ENCODE results near the gene RSPRY1. TPM values are rescaled to one million over a fixed set of nuclear protein-coding genes. Genes with fewer than 3 reads are reported as not detected.

RSPRY1 gene
- total RNA-seq, 2 donors from 2014 or later, result 36.4 to 43.6 TPM

DNA sequence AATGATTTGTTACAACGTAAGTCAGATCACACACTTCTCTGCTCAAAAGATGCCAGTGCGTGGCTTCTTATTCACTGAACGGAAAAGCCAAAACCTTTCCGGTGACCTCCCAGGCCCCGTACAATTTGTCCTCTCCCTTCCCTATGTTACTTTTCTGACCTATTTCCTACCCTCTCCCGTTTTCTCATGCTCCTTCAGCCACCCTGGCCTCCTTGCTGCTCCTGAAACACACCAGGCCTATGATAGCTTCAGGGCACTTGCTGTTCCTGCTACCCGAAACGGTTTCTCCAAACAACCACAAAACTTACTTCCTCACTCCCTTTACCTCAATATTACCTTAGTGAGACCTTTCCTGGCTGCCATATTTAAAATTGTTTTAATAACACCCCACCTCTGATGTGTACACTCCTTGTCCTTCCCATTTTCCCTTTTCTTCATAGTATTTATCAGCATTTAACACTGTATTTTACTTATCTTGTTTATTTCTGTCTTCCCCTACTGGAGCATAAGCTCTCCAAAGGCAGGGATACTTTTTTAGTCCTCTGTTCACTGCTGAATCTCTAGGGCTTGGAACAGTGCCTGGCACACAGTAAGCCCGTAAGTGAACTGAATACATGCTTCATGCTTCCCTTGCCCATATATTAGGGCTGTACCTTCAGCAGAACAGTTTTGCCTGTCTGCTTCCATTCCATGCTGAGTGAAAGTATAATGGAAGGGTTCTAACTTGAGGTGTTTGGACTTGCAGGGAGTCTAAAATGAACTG, 48.0 kb downstream of the RSPRY1 start:
- DNase-seq (ENCODE audit: low spot score), result no peak
- Mint-ChIP-seq H3K4me3 (no peak overlapping the region), H3K27ac (peak overlapping the region in 1 of 2 donors; percentile 13), H3K27me3 (no peaks in the 10 kb centered on the region), H3K36me3 (peaks cover 37% of the 10 kb centered on the region), H3K9me3 (no peaks in the 10 kb centered on the region), H3K4me1 (ENCODE audit: low read depth in 2 of 2) (peaks cover 11 to 12% of the 10 kb centered on the region in 2 donors)
- ATAC-seq, result no peak

- no peaks in the 10 kb centered on the region for H3K9me3 Mint-ChIP-seq
- peaks cover 40% of the 10 kb centered on the region for H3K36me3 Mint-ChIP-seq
- peaks cover 13 to 16% of the 10 kb centered on the region in 2 donors for H3K4me1 Mint-ChIP-seq (ENCODE audit: low read depth in 2 of 2)
- ATAC-seq (no peak), DNase-seq (ENCODE audit: low spot score) (no peak)
- no peak overlapping the region for H3K4me3 Mint-ChIP-seq
- peak overlapping the region in 1 of 2 donors; percentile 13 for H3K27ac Mint-ChIP-seq
- no peaks in the 10 kb centered on the region for H3K27me3 Mint-ChIP-seq
These were observed 48.6 kb downstream of the RSPRY1 start for GRCh38 chr16:57234707-57235092.

- H3K36me3 Mint-ChIP-seq, result peaks cover 40% of the 10 kb centered on the region
- no peaks in the 10 kb centered on the region for H3K9me3 Mint-ChIP-seq
- H3K27ac Mint-ChIP-seq, result peak overlapping the region; percentile 49 to 75
- ATAC-seq (peak in 1 of 2 donors; percentile 78), DNase-seq (ENCODE audit: low spot score) (no peak)
- H3K4me1 Mint-ChIP-seq (ENCODE audit: low read depth in 2 of 2), result peaks cover 16 to 17% of the 10 kb centered on the region in 2 donors
- H3K27me3 Mint-ChIP-seq, result no peaks in the 10 kb centered on the region
- H3K4me3 Mint-ChIP-seq, result no peak overlapping the region
These were observed 49.2 kb downstream of the RSPRY1 start for GRCh38 chr16:57235128-57236021.

GRCh38 chr16:57236022-57236350, 49.9 kb downstream of the RSPRY1 start:
- peaks cover 40% of the 10 kb centered on the region for H3K36me3 Mint-ChIP-seq
- peak overlapping the region; percentile 49 to 75 for H3K27ac Mint-ChIP-seq
- no peak for ATAC-seq
- no peaks in the 10 kb centered on the region for H3K9me3 Mint-ChIP-seq
- H3K4me3 Mint-ChIP-seq, result no peak overlapping the region
- DNase-seq (ENCODE audit: low spot score), result no peak
- H3K4me1 Mint-ChIP-seq (ENCODE audit: low read depth in 2 of 2), result peaks cover 22 to 23% of the 10 kb centered on the region in 2 donors
- H3K27me3 Mint-ChIP-seq, result no peaks in the 10 kb centered on the region

- Mint-ChIP-seq H3K27ac (peak overlapping the region; percentile 79 to 83), H3K4me1 (ENCODE audit: low read depth in 2 of 2) (peaks cover 31 to 34% of the 10 kb centered on the region in 2 donors), H3K36me3 (peaks cover 26% of the 10 kb centered on the region)
These were observed 52.6 kb downstream of the RSPRY1 start for GRCh38 chr16:57238682-57239081.

GRCh38 chr16:57239107-57239506, 53.0 kb downstream of the RSPRY1 start:
- H3K36me3 Mint-ChIP-seq, result peaks cover 22% of the 10 kb centered on the region
- peaks cover 33 to 34% of the 10 kb centered on the region in 2 donors for H3K4me1 Mint-ChIP-seq (ENCODE audit: low read depth in 2 of 2)
- H3K9me3 Mint-ChIP-seq, result no peaks in the 10 kb centered on the region
- no peaks in the 10 kb centered on the region for H3K27me3 Mint-ChIP-seq
- peak; percentile 91 to 93 for ATAC-seq
- peak overlapping the region; percentile 79 to 83 for H3K27ac Mint-ChIP-seq
- H3K4me3 Mint-ChIP-seq, result peak overlapping the region; percentile 56
- peak; percentile 78 for DNase-seq (ENCODE audit: low spot score)

More at GRCh38 chr16:57238682-57239081, 52.6 kb downstream of the RSPRY1 start:
- Mint-ChIP-seq H3K4me3 (peak overlapping the region; percentile 56), H3K9me3 (no peaks in the 10 kb centered on the region), H3K27me3 (no peaks in the 10 kb centered on the region)
- ATAC-seq (peak in 1 of 2 donors; percentile 3), DNase-seq (ENCODE audit: low spot score) (no peak)

- no peaks in the 10 kb centered on the region for H3K9me3 Mint-ChIP-seq
- ATAC-seq (no peak), DNase-seq (ENCODE audit: low spot score) (no peak)
- H3K4me1 Mint-ChIP-seq (ENCODE audit: low read depth in 2 of 2), result peaks cover 45% of the 10 kb centered on the region in 2 donors
- peaks cover 19% of the 10 kb centered on the region for H3K36me3 Mint-ChIP-seq
- H3K4me3 Mint-ChIP-seq, result no peak overlapping the region
- peak overlapping the region; percentile 30 to 79 for H3K27ac Mint-ChIP-seq
- no peaks in the 10 kb centered on the region for H3K27me3 Mint-ChIP-seq
These were observed 54.7 kb downstream of the RSPRY1 start for GRCh38 chr16:57240851-57241250.

DNA sequence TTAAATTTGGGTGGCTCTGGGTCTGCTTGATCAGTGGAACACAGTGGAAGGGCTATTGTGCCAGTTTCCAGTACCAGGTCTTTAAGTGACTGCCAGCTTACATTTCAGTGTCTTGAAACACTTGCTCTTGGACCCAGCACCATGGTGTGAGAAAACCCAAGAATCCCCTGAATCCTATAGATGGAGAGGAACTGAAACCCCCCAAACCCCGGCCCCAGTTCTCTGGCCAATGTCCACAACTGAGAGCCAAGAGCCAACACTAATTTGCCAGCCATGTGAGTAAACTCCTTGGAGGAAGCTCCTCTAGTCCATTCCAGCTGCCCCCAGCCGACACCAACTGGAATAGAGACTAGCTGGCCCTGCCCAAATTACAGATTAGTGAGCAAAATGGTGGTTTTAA, 56.5 kb downstream of the RSPRY1 start:
- H3K9me3 Mint-ChIP-seq, result no peaks in the 10 kb centered on the region
- H3K4me1 Mint-ChIP-seq (ENCODE audit: low read depth in 2 of 2), result peaks cover 43 to 47% of the 10 kb centered on the region in 2 donors
- DNase-seq (ENCODE audit: low spot score) (no peak), ATAC-seq (no peak)
- no peaks in the 10 kb centered on the region for H3K27me3 Mint-ChIP-seq
- H3K27ac Mint-ChIP-seq, result peak overlapping the region in 1 of 2 donors; percentile 1
- H3K4me3 Mint-ChIP-seq, result peak overlapping the region; percentile 15
- H3K36me3 Mint-ChIP-seq, result peaks cover 16% of the 10 kb centered on the region

GRCh38 chr16:57244463-57244766, 58.3 kb downstream of the RSPRY1 start:
- peak; percentile 43 to 48 for ATAC-seq
- H3K4me3 Mint-ChIP-seq, result peak overlapping the region; percentile 94
- no peaks in the 10 kb centered on the region for H3K27me3 Mint-ChIP-seq
- peak overlapping the region; percentile 90 to 98 for H3K27ac Mint-ChIP-seq
- peaks cover 34% of the 10 kb centered on the region in 2 donors for H3K4me1 Mint-ChIP-seq (ENCODE audit: low read depth in 2 of 2)
- no peaks in the 10 kb centered on the region for H3K9me3 Mint-ChIP-seq
- DNase-seq (ENCODE audit: low spot score), result no peak
- peaks cover 5% of the 10 kb centered on the region for H3K36me3 Mint-ChIP-seq

DNA sequence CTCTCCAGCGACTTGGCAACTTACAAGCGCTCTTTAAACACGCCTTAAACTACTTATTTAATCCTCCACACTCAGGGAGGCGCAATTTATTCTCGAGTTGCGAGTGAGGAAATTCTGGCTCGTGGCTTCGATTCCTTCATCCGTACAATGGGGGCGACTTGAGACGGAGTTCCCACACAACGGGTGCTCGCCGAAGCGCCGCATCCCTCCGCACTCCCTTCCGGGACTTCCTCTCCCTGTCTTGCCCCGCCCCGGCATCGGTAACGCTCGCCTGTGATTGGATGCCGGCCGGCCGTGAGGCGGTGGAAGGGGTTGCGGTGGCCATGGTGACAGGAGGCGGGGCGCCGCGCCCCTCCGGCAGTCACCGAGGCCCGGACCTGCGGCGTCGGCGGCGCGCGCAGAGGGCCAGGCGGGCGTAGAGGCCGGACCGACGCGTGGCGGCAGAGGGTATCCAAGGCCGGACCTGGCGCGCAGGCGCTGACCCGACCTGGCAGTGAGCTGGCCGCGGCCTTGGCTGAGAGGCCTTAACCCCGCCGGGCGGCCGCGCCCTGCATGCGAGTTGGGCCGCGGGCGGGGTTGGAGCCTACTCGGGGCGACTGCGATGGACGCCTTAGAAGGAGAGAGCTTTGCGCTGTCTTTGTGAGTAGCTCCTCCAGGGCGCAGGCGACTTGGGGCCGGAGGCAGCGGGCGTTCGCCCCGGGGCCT, 58.8 kb downstream of the RSPRY1 start, which contains the start of gene ARL2BP:
ARL2BP (plus strand) TSS at position 493 of the 705 bp plus-strand sequence; CDS start at position 602, 109 bp downstream.
- Mint-ChIP-seq H3K4me1 (ENCODE audit: low read depth in 2 of 2) (peaks cover 33 to 34% of the 10 kb centered on the region in 2 donors), H3K36me3 (peaks cover 9% of the 10 kb centered on the region), H3K9me3 (no peaks in the 10 kb centered on the region), H3K27ac (peak within 1 kb of the TSS; percentile 90 to 98), H3K4me3 (peak within 1 kb of the TSS; percentile 94), H3K27me3 (no peaks in the 10 kb centered on the region)
- peak; percentile 99 for DNase-seq (ENCODE audit: low spot score)
- ATAC-seq, result peak; percentile 98 to 99

GRCh38 chr16:57245472-57246113, 59.5 kb downstream of the RSPRY1 start:
- H3K9me3 Mint-ChIP-seq, result no peaks in the 10 kb centered on the region

DNA sequence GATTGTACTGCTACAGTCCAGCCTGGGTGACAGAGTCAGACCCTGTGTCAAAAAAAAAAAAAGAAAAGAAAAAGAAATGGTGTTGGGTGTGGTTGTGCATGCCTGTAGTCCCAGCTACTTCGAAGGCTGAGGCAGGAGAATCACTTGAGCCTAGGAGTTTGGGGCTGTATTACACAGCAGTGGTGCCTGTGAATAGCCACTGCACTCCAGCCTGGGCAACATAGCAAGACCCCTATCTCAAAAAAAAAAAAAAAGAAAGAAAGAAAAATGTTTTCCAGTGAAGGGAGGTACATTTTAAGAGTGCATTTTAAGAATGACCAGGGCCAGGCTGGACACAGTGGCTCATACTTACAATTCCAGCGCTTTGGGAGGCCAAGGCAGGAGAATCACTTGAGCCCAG, 65.2 kb downstream of the RSPRY1 start:
- Mint-ChIP-seq H3K27me3 (no peaks in the 10 kb centered on the region), H3K9me3 (no peaks in the 10 kb centered on the region), H3K4me1 (ENCODE audit: low read depth in 2 of 2) (peaks cover 0 to 2% of the 10 kb centered on the region in 2 donors), H3K4me3 (no peak overlapping the region), H3K27ac (no peak overlapping the region), H3K36me3 (peaks cover 14% of the 10 kb centered on the region)
- ATAC-seq, result no peak
- no peak for DNase-seq (ENCODE audit: low spot score)

More at GRCh38 chr16:57245472-57246113, 59.5 kb downstream of the RSPRY1 start:
- DNase-seq (ENCODE audit: low spot score), result no peak
- peak overlapping the region; percentile 82 to 90 for H3K27ac Mint-ChIP-seq
- peak overlapping the region; percentile 94 for H3K4me3 Mint-ChIP-seq
- peak; percentile 43 to 47 for ATAC-seq
- H3K4me1 Mint-ChIP-seq (ENCODE audit: low read depth in 2 of 2), result peaks cover 29 to 30% of the 10 kb centered on the region in 2 donors
- no peaks in the 10 kb centered on the region for H3K27me3 Mint-ChIP-seq
- H3K36me3 Mint-ChIP-seq, result peaks cover 11% of the 10 kb centered on the region

DNA sequence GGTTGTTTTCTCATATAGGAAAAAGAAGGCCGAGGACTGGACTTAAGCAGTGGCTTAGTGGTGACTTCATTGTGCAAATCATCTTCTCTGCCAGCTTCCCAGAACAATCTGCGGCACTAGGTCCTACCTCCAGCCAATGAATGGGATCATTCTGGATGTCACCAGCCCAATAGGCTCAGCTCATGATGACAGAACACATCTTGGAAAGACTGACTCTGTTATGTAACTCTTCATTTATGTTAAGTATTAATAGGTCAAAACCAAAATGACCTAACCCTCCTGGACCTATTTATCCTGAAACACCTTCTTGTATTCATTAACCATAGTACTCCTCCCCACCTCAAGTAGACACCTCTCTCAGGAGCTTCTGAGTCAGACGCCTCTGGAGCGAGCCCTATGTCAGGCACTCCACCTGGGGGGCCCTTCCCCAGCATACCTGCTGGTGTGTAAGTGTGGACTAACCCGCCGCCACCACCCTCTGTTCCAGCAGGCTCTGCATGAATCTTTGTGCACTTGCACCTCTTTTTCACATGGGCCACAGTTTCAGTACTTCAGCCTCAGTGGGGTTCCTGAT, 66.1 kb downstream of the RSPRY1 start:
- peaks cover 0 to 2% of the 10 kb centered on the region in 2 donors for H3K4me1 Mint-ChIP-seq (ENCODE audit: low read depth in 2 of 2)
- H3K4me3 Mint-ChIP-seq, result no peak overlapping the region
- no peaks in the 10 kb centered on the region for H3K27me3 Mint-ChIP-seq
- ATAC-seq (no peak), DNase-seq (ENCODE audit: low spot score) (no peak)
- peaks cover 14% of the 10 kb centered on the region for H3K36me3 Mint-ChIP-seq
- H3K27ac Mint-ChIP-seq, result no peak overlapping the region
- H3K9me3 Mint-ChIP-seq, result no peaks in the 10 kb centered on the region
